ENCODE data around the gene HFM1.
"Not testable (repeated sequence)": the region's sequence is repeated elsewhere in the genome, so short reads cannot be mapped to it uniquely, and the experiment has no call there.

HFM1 gene

DNA sequence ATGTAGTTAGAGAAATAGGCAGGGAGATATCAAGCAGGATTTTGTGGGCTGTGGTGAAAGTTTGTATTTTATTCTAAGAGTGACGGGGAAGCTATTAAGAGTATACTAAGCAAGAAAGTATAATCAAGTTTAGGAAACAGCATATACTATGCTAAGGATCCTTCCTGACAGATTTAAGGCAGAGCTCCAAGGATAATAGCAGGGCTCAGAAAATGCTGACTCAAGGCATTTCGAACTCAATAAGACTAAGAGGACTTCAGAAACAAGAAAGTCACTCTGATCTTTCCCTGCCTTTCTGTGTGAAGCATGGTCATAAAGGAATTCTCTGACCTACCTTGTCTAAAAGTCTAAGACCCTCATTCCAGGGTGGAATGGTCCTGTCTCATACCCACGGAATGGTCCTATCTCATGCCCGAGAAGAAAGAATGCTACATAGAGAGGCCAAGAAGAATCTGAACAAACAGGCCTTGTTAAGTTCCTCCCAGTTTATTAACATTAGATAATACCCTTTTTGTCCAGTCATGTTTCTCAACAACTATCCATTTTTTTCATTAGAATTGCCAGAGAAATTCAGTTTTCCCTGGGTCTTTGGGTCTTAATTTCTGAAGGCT is 59.1 kb downstream of the HFM1 start:
- DNase-seq = no peak

- no peak for DNase-seq
Measured at GRCh38 chr1:91338501-91338900, 66.1 kb downstream of the HFM1 start.

DNA sequence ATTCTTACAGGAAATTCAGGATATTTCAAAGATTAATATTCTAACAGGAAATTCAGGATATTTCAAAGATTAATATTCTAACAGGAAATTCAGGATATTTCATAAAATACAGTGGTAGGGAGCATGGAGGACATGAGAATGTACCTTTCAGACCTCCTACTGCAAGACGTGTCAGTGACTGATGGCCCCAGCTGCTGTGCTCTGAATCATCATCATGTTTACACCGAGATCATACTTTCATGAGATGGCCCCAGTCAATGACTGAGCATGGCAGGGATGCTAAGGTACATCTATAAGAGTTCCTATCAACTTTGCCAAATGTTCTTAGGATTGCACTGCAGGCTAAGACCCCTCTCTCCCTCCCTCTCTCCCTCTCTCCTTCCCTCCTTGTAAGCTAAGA is 69.0 kb downstream of the HFM1 start:
- DNase-seq = no peak

GRCh38 chr1:91334856-91335255 is 69.8 kb downstream of the HFM1 start:
- no peak for DNase-seq

DNA sequence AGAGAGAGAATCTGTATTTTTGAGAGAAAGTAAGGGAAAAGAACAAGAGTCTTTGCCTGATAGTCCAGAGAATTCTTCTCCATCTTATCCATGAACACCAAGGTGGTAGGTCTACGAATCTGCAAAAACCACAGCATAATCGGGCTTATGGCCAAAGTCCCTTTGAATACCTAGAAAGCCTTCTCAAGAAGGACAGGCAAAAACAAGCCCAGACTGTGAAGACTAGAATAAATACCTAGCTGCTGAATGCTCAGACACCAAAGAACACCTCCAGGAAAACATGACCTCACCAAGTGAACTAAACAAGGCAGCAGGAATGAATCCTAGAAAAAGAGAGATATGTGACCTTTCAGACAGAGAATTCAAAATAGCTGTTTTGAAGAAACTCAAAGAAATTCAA is 79.2 kb downstream of the HFM1 start:
- no peak for DNase-seq

DNA sequence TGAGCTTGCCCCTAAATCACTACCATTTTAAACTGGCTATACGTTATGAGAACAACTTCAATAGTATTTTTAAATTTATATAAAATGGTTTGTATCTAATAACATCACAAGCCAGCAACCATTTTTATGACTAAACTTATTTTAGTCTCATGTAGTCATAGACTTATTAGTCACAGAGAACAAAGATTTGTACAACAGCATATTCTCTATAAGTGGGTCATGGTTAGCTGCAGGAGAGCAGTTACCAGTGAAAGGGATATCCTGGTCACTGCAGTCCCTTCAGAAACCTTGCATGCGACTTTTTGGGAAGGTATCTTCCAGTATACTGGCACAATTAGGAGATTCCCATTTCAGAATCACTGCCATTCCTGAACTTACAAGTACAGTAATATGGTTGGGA is 90.0 kb downstream of the HFM1 start:
- DNase-seq = no peak

- no peak for DNase-seq
Measured at GRCh38 chr1:91311672-91312071, 93.0 kb downstream of the HFM1 start.

- DNase-seq = no peak
Measured at GRCh38 chr1:91308544-91308943, 96.1 kb downstream of the HFM1 start.

GRCh38 chr1:91307784-91308409 is 96.7 kb downstream of the HFM1 start:
- DNase-seq = no peak

GRCh38 chr1:91303165-91303564 is 101.5 kb downstream of the HFM1 start:
- no peak for DNase-seq

- DNase-seq = not testable (repeated sequence)
Measured at GRCh38 chr1:91288843-91289553, 115.6 kb downstream of the HFM1 start.

GRCh38 chr1:91286962-91287317 is 117.7 kb downstream of the HFM1 start:
- not testable (repeated sequence) for DNase-seq

DNA sequence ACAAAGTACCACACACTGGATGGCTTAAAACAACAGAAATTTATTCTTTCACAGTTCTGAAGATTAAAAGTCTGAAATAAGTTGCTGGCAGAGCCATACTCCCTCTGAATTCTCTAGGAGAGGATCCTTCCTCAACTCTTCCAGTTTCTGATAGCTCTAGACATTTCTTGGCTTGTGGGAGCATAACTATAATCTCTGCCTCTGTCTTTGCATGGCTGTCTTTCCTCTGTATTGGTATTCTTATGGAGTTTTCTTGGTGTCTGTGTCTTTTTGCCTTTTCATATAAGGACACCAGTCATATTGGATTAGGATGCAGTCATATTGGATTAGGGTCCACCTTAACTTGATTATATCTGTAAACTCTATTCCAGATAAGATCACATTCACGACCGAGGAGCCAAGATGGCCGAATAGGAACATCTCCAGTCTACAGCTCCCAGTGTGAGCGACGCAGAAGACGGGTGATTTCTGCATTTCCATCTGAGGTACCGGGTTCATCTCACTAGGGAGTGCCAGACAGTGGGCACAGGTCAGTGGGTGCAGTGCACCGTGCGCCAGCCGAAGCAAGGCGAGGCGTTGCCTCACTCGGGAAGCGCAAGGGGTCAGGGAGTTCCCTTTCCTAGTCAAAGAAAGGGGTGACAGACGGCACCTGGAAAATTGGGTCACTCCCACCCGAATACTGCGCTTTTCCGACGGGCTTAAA is 118.2 kb downstream of the HFM1 start:
- not testable (repeated sequence) for DNase-seq

DNA sequence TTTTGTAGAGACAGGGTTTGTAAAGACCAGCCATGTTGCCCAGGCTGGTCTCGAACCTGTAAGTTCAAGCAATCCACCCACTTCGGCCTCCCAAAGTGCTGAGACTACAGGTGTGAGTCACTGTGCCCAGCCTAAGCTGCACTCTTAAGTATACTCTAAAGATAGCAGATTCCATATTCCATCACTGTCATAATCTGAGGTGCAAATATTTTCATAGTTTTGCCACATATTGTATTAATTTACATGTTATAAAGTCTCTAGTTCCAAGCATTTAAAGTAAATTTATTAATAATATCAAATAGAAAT is 121.3 kb downstream of the HFM1 start:
- DNase-seq = no peak

DNA sequence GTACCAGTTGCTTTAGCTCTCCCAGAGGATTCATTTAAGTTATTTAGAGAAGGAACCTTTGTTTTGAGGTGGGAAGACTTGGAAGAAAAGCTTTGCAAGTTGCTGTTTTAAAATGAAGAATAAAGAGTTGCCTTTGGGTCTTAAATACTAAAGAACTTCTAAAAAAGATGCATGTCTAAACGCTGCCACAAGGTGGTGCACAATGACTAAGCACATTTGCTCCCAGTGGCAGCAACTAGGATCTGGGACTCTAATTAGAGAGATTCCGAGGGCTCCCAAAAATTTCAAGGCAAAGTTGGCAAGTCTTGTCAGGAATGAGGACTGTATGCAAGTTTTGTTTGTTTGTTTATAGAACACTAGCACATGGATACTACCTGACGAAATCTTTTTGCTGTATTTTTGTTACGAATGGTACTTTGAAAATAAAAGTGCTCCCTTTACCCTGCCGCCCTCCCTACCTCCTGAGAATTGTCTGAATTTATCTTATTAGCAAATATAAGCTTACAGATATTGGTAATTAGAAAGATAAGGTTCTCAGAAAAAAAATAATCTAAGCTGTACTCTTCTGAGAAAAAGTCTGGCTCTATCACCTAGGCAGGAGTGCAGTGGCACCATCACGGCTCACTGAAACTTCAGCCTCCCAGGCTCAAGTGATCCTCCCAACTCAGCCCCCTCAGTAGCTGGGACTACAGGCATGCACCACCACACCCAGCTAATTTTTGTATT is 121.8 kb downstream of the HFM1 start:
- peak; percentile 27 for DNase-seq

DNA sequence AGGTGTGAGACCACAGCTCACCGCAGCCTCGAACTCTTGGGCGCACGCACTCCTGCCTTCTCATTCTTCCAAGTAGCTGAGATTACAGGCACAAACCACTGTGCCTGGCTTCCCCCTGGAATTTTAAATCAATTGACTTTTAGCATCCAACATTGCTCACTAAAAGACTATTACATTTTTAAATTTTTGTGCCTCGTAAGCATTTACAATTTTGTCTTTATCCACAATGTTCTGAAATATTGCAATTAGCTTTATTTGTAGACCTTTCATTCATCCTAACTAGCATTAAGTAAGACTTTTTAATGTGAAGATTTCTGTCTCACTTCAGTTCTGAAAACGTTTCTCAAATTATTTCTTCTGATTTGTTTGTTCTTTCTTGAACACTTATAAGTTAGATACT is 122.9 kb downstream of the HFM1 start:
- no peak for DNase-seq

DNA sequence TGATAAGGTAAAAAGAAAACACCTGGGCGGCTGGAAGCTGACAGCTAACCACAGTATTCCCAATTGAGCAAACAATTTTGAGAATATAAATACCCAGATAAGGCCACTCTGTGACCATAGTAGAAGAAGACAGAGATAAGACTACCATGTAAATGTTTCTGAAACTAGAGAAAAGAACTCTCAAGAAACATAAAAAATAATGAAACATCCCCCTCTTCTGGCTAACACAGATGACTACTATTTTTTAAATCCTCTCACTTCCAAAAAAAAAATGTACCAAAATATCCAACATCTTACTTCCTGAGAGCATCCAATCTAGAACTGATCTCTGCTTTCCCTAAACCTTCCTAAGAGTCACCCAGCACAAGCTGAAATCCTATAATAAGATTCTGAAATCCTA is 125.9 kb downstream of the HFM1 start:
- no peak for DNase-seq

- no peak for DNase-seq
Measured at GRCh38 chr1:91273875-91274274, 130.8 kb downstream of the HFM1 start.

DNA sequence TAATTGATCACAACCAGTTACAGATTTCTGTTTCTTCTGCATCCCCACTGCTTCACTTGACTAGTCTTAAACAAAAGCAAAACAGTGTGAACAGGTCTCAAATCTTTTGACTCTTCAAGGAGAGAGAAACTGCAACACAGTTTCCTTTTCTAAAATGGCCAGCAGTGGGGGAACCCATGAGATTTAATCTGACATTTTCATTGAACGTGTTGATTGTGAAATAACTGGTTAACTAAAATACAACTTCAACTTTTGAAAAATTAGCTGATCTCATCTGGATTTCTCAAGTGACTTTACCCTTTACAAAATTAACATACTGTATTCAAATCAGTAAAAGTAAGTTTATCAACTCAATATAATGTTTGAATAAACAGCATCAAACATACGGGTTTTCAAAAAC is 143.0 kb downstream of the HFM1 start:
- DNase-seq = no peak

DNA sequence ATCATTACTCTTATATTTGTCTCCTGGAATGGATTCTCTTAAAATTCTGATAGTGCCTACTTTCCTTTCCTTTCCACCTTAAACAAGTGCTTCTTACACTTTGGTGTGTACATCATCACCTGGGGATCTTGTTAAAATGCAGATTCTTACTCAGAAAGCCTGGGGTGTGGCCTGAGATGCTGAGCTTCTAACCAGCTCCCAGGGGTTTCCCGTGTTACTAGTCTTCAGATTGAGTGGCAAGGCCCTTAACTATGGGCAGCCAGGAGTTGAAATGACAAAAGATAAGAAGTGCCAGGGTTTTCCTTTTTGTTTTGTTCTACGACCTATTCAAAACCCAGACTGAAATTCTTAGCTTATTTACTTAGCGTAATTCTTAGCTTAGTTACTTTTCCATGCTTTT is 159.2 kb downstream of the HFM1 start:
- no peak for DNase-seq

DNA sequence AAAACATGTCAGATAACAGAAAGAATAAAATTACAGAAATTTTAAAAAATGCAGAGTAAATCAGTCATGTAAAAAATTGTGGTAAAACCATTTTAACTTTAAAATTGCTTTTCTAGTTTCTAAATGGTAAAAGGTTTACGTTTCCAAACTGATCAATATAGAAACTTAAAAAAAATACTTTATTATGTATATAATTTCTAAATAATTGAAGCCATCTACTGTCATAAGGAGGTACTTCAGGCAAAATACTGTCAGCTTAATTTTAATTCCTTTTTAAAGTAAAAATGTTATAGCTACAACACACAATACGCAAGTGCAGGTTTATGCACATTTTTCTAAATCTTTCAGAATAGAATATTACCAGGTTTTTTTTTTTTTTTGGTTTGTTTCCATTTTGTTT is 159.9 kb downstream of the HFM1 start:
- no peak for DNase-seq

GRCh38 chr1:91243171-91243570 is 161.5 kb downstream of the HFM1 start:
- no peak for DNase-seq

DNA sequence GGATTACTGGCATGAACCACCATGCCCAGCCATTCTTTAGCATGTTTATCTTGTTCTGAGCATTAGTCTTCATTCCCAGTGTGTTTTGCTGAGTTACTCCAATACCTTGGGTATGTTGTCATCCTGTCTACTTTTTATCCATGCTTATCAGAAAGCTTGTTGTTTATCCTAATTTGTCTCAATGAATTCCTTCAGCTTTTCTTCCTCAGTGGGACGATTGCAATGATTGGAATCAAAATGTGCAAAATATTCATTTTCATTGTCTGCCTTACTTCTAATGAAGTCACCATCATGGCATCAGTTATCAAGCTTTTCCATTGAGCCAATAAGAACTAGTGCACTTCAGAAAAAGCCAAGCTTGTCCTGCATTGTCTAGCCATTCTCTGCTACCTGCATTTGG is 170.5 kb downstream of the HFM1 start:
- no peak for DNase-seq

DNA sequence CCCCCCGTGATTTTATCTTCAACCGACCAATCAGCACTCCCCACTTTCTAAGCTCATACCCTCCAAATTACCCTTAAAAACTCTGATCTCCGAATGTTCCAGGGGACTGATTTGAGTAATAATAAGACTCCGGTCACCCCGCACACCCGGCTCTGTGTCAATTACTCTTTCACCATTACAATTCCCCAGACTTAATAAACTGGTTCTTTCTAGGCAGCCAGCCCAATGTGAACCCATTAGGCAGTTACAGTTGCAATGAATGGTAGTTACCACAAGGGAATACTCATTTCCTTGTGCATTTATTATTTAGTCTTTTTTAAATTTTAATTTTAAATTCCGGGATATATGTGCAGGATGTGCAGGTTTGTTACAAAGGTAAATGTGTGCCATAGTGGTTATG is 177.9 kb downstream of the HFM1 start:
- no peak for DNase-seq

Data from activated naive CD4-positive, alpha-beta T cell treated with Interleukin-2 at 50 U/mL for 16 hours (primary cell).